Activated T-helper 2 cell treated with anti-CD3 and anti-CD28 coated beads, Interferon-gamma antibody, Interleukin-2, Interleukin-4, amounts not matched to agents 10 μg/mL and 5 μg/mL and 100 μg/mL, durations not matched to agents 14 hours and 24 hours and 36 hours (primary cell): ENCODE measurements around the gene PRKCE. TPM values are rescaled to one million over a fixed set of nuclear protein-coding genes. Genes with fewer than 3 reads are reported as not detected.

Experiments
- DNase-seq: peaks from one replicate; pipeline ENCODE4 v3.0.0; 2021; ENCODE audit warnings: low spot score
- H3K27ac Mint-ChIP-seq: one replicate; pipeline ENCODE4 v1.8.0; 2021; ENCODE audit warnings: mixed read lengths
- H3K27me3 Mint-ChIP-seq: one replicate; pipeline ENCODE4 v1.8.0; 2021; ENCODE audit warnings: low read depth, mixed read lengths
- H3K36me3 Mint-ChIP-seq: one replicate; pipeline ENCODE4 v1.8.0; 2021; ENCODE audit warnings: low read depth, mixed read lengths
- H3K4me1 Mint-ChIP-seq: one replicate; pipeline ENCODE4 v1.8.0; 2021; ENCODE audit warnings: low read depth, mixed read lengths
- H3K4me3 Mint-ChIP-seq: one replicate; pipeline ENCODE4 v1.8.0; 2021; ENCODE audit warnings: low read depth, mild to moderate bottlenecking, moderate library complexity, mixed read lengths
- H3K9me3 Mint-ChIP-seq: one replicate; pipeline ENCODE4 v1.8.0; 2021; ENCODE audit warnings: mixed read lengths
- intact Hi-C: fragments of 100-400 bp; cut with micrococcal nuclease; formaldehyde crosslinking; loops from one replicate; pipeline ENCODE4 v1.15.1; 2023
- total RNA-seq: library from RNA; stranded (reverse); gene quantifications from 2 replicates; pipeline ENCODE4 v1.2.3, GENCODE V29; 2022

PRKCE gene
- total RNA-seq, 1 donor from 2014 or later, result 21.5 TPM

GRCh38 chr2:45813003-45813941, 161.8 kb downstream of the PRKCE start:
- Mint-ChIP-seq H3K4me1 (peaks cover 6% of the 10 kb centered on the region), H3K27me3 (peaks cover 4% of the 10 kb centered on the region), H3K4me3 (no peak overlapping the region), H3K9me3 (no peaks in the 10 kb centered on the region), H3K27ac (no peak overlapping the region), H3K36me3 (no peaks in the 10 kb centered on the region)
- intact Hi-C loops, result no loop called here
- no peak for DNase-seq

- Mint-ChIP-seq H3K4me1 (peaks cover 6% of the 10 kb centered on the region), H3K9me3 (no peaks in the 10 kb centered on the region), H3K27ac (no peak overlapping the region), H3K36me3 (no peaks in the 10 kb centered on the region), H3K4me3 (no peak overlapping the region), H3K27me3 (peaks cover 4% of the 10 kb centered on the region)
- intact Hi-C loops, result no loop called here
- DNase-seq, result no peak
Observed at GRCh38 chr2:45814488-45814887, 163.0 kb downstream of the PRKCE start.

GRCh38 chr2:45814951-45815621, 163.6 kb downstream of the PRKCE start:
- no peaks in the 10 kb centered on the region for H3K9me3 Mint-ChIP-seq
- H3K4me3 Mint-ChIP-seq, result no peak overlapping the region
- H3K27me3 Mint-ChIP-seq, result peaks cover 4% of the 10 kb centered on the region
- intact Hi-C loops, result no loop called here
- no peak for DNase-seq
- H3K27ac Mint-ChIP-seq, result no peak overlapping the region
- H3K4me1 Mint-ChIP-seq, result peaks cover 9% of the 10 kb centered on the region
- no peaks in the 10 kb centered on the region for H3K36me3 Mint-ChIP-seq

GRCh38 chr2:45816272-45816671, 164.8 kb downstream of the PRKCE start:
- H3K36me3 Mint-ChIP-seq, result no peaks in the 10 kb centered on the region
- no peak for DNase-seq
- H3K27me3 Mint-ChIP-seq, result peaks cover 4% of the 10 kb centered on the region
- no peaks in the 10 kb centered on the region for H3K9me3 Mint-ChIP-seq
- intact Hi-C loops, result no loop called here
- no peak overlapping the region for H3K4me3 Mint-ChIP-seq
- H3K27ac Mint-ChIP-seq, result no peak overlapping the region
- H3K4me1 Mint-ChIP-seq, result peaks cover 9% of the 10 kb centered on the region

GRCh38 chr2:45818591-45818990, 167.1 kb downstream of the PRKCE start:
- Mint-ChIP-seq H3K27ac (no peak overlapping the region), H3K27me3 (peaks cover 2% of the 10 kb centered on the region), H3K36me3 (no peaks in the 10 kb centered on the region), H3K4me1 (peaks cover 4% of the 10 kb centered on the region), H3K4me3 (no peak overlapping the region), H3K9me3 (no peaks in the 10 kb centered on the region)
- intact Hi-C loops, result no loop called here
- no peak for DNase-seq

GRCh38 chr2:45820048-45820447, 168.6 kb downstream of the PRKCE start:
- peaks cover 11% of the 10 kb centered on the region for H3K4me1 Mint-ChIP-seq
- H3K4me3 Mint-ChIP-seq, result no peak overlapping the region
- no peak for DNase-seq
- no peaks in the 10 kb centered on the region for H3K9me3 Mint-ChIP-seq
- intact Hi-C loops, result no loop called here
- H3K27ac Mint-ChIP-seq, result no peak overlapping the region
- H3K27me3 Mint-ChIP-seq, result peaks cover 2% of the 10 kb centered on the region
- H3K36me3 Mint-ChIP-seq, result no peaks in the 10 kb centered on the region

GRCh38 chr2:45821558-45822271, 170.2 kb downstream of the PRKCE start:
- Mint-ChIP-seq H3K27ac (no peak overlapping the region), H3K9me3 (no peaks in the 10 kb centered on the region), H3K27me3 (no peaks in the 10 kb centered on the region), H3K4me3 (no peak overlapping the region), H3K4me1 (peaks cover 12% of the 10 kb centered on the region), H3K36me3 (no peaks in the 10 kb centered on the region)
- no peak for DNase-seq
- intact Hi-C loops, result no loop called here

GRCh38 chr2:45822272-45822630, 170.8 kb downstream of the PRKCE start:
- H3K4me3 Mint-ChIP-seq, result no peak overlapping the region
- intact Hi-C loops, result no loop called here
- no peaks in the 10 kb centered on the region for H3K36me3 Mint-ChIP-seq
- H3K27me3 Mint-ChIP-seq, result peaks cover 3% of the 10 kb centered on the region
- peaks cover 16% of the 10 kb centered on the region for H3K4me1 Mint-ChIP-seq
- H3K27ac Mint-ChIP-seq, result no peak overlapping the region
- H3K9me3 Mint-ChIP-seq, result no peaks in the 10 kb centered on the region
- no peak for DNase-seq

GRCh38 chr2:45823723-45824206, 172.3 kb downstream of the PRKCE start:
- no peak overlapping the region for H3K4me3 Mint-ChIP-seq
- no peaks in the 10 kb centered on the region for H3K9me3 Mint-ChIP-seq
- no peak overlapping the region for H3K27ac Mint-ChIP-seq
- DNase-seq, result no peak
- intact Hi-C loops, result no loop called here
- H3K27me3 Mint-ChIP-seq, result peaks cover 3% of the 10 kb centered on the region
- H3K36me3 Mint-ChIP-seq, result no peaks in the 10 kb centered on the region
- peaks cover 17% of the 10 kb centered on the region for H3K4me1 Mint-ChIP-seq

- peaks cover 15% of the 10 kb centered on the region for H3K4me1 Mint-ChIP-seq
- peaks cover 3% of the 10 kb centered on the region for H3K27me3 Mint-ChIP-seq
- H3K9me3 Mint-ChIP-seq, result peaks cover 7% of the 10 kb centered on the region
- intact Hi-C loops, result no loop called here
- DNase-seq, result no peak
- H3K4me3 Mint-ChIP-seq, result no peak overlapping the region
- no peak overlapping the region for H3K27ac Mint-ChIP-seq
- H3K36me3 Mint-ChIP-seq, result no peaks in the 10 kb centered on the region
Observed at GRCh38 chr2:45825001-45825651, 173.7 kb downstream of the PRKCE start.

- no peak for DNase-seq
- Mint-ChIP-seq H3K36me3 (peaks cover 10% of the 10 kb centered on the region), H3K4me3 (no peak overlapping the region), H3K4me1 (peaks cover 15% of the 10 kb centered on the region), H3K27me3 (peaks cover 3% of the 10 kb centered on the region), H3K9me3 (peaks cover 20% of the 10 kb centered on the region), H3K27ac (no peak overlapping the region)
- intact Hi-C loops, result no loop called here
Observed at GRCh38 chr2:45826460-45826859, 175.0 kb downstream of the PRKCE start.

GRCh38 chr2:45826884-45827635, 175.6 kb downstream of the PRKCE start:
- Mint-ChIP-seq H3K9me3 (peaks cover 21% of the 10 kb centered on the region), H3K4me1 (peaks cover 15% of the 10 kb centered on the region), H3K27ac (no peak overlapping the region), H3K27me3 (peaks cover 3% of the 10 kb centered on the region), H3K4me3 (no peak overlapping the region), H3K36me3 (peaks cover 11% of the 10 kb centered on the region)
- no peak for DNase-seq
- intact Hi-C loops, result no loop called here
